Right ventricle myocardium superior (tissue), 1 donor: Measurements from ENCODE around the gene CCDC50. TPM values are rescaled to one million over a fixed set of nuclear protein-coding genes. Genes with fewer than 3 reads are reported as not detected.

Experiments
- ATAC-seq: fragments of 200-7000 bp; cut with Tn5 transposase; one replicate; pipeline ENCODE4 v1.9.1; 2020; ENCODE audit warnings: mild to moderate bottlenecking; ENCODE audit not compliant: poor library complexity
- DNase-seq: peaks from one replicate; pipeline ENCODE4 v3.0.0-alpha.2; 2020
- intact Hi-C: fragments of 100-400 bp; cut with DNase I; formaldehyde crosslinking; loops from one replicate; pipeline ENCODE4 v1.11.2; 2022
- total RNA-seq: library from RNA; stranded (reverse); fragmentation: NEBNext Ultra II Directional; extraction: Animal tissue kit (Norgen Biotek cat#: 25700); gene quantifications from one replicate; pipeline ENCODE4 v1.2.1, GENCODE V29; 2021
- donor health status: DM: no; HTN: yes; CAD: no; lungs with severe emphysema.

The CCDC50 gene
- total RNA-seq, 1 donor from 2014 or later: 50.8 TPM

DNA sequence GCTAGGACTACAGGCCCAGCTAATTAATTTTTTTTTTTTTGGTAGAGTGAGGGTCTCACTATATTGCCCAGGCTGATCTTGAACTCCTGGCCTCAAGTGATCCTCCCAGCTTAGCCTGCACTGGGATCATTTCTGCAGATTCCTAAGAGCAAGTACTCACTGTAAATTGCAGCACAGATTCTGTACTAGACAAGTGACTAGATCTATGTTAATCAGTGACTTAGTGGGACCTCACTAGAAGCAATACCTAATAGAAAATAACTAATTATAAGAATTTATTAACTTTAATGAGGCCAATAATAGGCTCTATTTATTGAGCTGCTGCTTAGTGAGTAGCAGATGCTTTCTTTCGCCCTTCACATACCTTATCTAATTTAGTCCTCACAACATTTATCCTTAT lies 11.8 kb downstream of the CCDC50 start:
- no peak for DNase-seq
- no peak for ATAC-seq
- intact Hi-C loops: no loop called here

DNA sequence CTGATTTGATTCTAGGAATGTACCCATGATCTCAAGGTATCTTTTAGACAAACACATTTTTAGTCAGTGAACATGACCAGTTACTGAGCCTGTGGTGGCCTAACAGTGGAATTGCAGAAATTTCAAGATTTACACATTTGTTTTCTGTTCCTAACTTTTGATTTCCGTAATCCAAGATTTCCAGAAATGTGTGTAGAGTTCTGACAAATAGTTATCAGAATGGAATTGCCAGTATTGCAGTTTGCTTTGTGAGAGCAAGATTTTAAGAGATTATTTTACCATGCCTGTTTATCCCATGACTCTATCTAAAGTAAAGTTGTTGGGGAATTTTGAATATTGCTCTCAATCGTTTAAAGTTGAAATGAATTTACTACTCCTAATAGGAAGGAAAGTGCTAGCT lies 12.8 kb downstream of the CCDC50 start:
- ATAC-seq: no peak
- no peak for DNase-seq
- intact Hi-C loops: no loop called here

DNA sequence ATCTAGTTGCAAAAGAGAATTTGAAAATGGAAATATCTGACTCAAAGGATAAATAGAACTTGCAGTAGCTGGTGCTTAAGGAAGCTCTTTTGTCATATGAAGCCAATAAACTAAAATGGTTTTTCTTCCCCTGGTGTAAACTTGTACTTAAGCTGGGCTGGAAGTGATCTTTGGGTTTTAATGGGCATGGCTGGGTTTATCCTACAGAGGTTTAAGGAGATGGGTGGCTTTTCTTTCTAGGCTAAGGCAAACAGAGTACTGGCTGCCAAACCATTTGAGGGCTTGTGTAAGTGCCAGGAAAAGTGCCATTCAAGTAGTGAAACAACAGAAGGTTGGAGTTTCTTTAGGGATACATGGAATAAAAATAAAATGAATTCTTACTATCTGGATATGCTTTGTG lies 13.2 kb downstream of the CCDC50 start:
- no peak for ATAC-seq

DNA sequence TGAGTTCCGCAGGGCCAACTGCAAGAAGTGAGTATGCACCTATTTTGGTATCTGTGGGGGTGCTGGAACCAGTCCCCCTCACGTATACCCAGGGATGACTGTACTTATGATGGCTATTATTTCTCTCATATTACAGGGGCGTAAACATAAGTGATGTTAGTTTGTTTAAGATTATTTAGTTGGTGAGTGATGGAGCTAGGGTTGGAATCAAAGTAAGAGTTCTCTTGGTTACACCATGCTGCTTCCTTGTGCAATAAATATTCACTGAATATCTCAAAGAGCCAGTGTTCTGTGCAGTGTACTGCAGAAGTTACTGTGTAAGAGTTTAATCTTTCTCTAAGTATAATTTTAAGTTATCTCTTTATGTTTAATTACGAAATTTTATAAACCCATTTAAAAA lies 13.9 kb downstream of the CCDC50 start:
- intact Hi-C loops: no loop called here
- peak; percentile 38 for ATAC-seq

More for the DNA sequence above, 13.2 kb downstream of the CCDC50 start:
- intact Hi-C loops: no loop called here
- DNase-seq: no peak

DNA sequence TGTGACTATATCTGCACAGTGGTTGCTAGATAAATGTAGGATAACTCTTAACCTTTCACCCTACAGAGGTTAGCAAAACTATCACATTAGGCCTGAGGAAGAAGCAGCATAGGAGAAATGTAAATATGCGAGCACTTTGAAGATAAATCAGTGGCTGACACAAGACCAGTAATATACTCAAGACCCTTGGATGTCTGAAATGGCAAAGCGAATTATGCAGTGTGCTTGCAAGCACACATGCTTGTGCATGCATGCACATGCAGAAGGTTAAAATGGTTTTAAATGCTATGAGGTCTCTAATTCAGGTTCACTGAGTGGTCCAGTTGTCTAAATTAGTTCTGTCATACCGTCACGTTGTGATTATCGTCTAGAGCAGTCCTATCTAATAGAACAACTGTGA lies 14.7 kb downstream of the CCDC50 start:
- intact Hi-C loops: no loop called here
- no peak for DNase-seq
- no peak for ATAC-seq

More for the DNA sequence above, 13.9 kb downstream of the CCDC50 start:
- DNase-seq: no peak

DNA sequence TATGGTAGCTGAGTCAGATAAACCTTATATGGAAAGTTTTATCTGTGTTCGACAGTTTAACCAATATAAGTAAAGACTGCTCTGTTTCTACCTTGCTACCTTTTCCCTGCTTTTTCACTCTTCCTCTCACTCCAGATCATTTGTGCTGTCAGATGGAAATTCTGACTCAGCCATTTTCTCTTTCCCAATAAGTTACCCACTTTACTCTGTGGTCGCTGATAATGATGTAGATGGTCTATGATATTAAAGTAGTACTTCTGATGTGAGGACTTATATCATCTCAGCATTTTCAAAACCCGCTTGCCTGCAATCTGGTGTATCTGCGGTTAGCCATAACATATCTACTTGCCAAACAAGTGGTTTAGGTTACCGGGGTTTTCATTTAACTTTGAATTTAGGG lies 16.1 kb downstream of the CCDC50 start:
- ATAC-seq: no peak
- intact Hi-C loops: no loop called here
- DNase-seq: no peak

DNA sequence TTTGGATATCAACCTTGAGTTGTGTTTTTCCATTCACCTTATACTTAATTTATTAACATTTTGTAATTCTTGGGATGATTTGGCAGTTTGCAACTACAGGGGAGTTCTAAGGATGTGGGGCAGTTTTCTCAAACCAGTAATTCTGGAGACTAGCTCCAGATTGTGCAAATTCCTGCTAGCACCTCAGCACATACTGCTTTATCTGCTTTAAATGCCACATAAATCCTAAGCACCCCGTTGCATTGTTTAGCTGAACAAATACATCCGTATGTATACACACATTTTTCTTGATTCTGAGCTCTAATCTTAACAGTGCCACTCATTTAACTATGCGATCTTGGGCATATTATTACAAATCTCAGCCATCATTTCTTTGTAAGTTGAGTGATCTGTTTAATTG lies 18.0 kb downstream of the CCDC50 start:
- ATAC-seq (no peak), DNase-seq (no peak)
- intact Hi-C loops: no loop called here

DNA sequence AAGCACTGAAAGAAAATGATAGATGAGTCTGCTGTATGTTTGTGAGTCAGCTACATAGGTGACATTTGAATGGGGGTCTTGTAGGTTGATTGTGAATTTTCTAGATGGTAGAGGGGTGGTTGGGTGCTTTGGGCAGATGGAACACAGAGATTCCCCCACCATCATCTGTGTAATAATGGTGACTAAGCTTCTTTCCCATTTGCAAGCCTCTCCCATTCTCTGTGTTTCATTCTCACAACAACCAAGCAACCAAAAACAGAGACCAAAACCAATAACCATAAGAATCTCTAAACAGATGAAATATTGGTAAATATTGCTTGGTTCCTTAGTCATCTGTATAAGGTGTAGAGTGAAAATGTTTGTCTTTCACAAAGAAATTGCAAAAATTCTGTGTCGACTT lies 18.9 kb downstream of the CCDC50 start:
- intact Hi-C loops: no loop called here
- ATAC-seq (no peak), DNase-seq (no peak)

DNA sequence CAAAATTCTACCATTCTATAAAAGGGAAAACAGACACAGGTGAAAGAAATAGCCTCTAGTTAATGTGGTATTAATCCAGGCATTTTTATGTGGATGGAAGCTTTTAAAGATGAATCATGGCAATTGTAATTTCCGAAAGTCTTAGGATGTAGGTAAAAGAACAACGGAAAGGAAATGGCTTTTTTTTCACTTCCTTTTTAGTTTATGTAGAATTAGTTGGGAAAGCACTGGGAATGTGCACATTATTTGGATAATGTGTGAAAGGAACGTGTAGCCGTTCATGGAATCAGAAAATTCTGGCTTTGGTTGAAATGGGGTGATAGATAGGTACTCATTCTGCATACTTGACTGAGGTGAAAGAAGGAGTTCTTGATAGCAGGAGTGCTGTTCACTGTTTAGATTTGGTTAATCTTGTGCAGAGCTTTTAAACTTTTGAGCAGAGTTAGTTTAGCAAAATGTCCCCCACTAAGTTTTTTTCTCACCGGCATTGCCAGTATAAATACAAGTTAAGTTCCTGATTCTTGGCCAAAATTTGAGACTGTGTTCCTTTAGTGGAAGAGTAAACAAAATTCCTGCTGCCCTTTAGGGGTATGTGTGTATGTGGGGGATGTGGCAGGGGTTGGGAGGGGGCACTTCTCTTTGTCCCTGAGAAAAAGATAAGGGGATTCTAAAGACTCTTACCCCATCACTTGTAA lies 21.3 kb downstream of the CCDC50 start:
- ATAC-seq (no peak), DNase-seq (no peak)
- intact Hi-C loops: no loop called here

DNA sequence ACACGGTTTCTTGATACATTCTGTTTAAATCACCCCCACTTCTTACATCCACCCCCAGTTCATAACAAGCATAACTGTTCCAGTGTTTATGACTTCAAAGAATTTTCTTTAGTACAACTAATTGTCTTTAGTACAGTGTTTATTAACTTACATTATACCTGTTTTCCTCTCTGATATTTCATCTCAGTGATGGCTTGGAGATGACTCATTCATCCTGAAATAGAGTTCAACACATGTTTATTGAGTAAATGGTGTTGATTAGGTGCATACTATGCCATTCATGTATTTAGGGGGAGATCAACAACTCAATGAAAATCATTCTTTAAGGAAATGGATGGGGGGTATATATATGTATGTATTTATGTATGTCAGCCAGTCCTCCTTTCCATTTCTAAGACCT lies 22.8 kb downstream of the CCDC50 start:
- DNase-seq: no peak
- no peak for ATAC-seq
- intact Hi-C loops: no loop called here

DNA sequence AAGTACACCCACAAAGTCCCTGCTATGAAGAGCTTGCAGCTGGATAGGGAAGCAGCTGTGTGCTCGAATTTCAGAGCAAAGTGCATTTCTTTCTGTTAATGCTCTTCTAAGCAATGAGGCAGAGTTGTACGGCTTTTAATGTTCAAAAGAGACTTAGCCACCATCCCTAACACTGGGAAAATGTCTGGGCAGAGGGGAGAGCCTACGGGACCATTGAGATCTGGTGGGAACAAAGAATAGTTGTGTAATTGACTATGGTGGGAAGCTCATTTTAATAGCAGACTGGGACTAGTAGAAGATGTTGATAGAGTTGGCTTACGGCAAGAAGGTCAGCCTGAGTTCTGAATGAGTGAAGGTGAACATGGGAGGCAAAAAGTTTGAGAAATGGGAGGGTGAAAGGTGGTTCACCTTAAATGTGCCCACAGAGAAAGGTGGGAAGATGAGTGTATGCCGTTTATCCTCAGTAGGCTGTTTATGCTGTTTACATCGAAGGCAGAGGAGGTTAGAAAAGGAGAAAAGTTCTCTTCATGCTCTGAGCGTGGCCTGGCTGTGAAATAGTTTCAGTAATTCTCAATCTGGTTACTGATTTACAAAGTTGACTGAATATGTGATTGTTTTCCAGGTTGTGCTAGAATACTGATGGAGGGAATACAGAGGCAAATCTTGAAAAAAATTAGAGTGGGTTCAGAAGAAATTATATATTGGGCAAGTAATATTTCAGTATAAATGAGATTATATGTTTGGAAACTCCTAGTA lies 24.0 kb downstream of the CCDC50 start:
- no peak for DNase-seq
- ATAC-seq: no peak
- intact Hi-C loops: no loop called here

DNA sequence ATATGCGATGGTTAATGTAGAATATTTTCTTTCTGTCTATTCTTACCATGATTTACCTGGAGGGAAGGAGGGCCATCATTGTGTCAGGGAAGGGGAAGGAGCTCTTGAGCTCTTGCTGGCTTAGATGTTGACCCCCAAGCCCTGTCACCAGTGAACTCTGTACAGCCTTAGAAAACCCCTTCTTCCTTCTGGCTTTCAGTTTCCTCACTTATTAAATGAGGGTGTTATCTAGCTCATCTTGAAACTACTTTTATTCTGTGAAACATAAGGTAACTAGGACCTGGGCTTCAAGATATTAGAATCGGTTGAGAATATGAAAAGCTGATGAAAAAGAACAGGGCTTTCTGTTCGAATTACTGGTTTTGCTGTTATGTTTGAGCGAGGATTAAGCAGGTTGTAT lies 26.2 kb downstream of the CCDC50 start:
- intact Hi-C loops: no loop called here
- DNase-seq: no peak
- ATAC-seq: no peak

DNA sequence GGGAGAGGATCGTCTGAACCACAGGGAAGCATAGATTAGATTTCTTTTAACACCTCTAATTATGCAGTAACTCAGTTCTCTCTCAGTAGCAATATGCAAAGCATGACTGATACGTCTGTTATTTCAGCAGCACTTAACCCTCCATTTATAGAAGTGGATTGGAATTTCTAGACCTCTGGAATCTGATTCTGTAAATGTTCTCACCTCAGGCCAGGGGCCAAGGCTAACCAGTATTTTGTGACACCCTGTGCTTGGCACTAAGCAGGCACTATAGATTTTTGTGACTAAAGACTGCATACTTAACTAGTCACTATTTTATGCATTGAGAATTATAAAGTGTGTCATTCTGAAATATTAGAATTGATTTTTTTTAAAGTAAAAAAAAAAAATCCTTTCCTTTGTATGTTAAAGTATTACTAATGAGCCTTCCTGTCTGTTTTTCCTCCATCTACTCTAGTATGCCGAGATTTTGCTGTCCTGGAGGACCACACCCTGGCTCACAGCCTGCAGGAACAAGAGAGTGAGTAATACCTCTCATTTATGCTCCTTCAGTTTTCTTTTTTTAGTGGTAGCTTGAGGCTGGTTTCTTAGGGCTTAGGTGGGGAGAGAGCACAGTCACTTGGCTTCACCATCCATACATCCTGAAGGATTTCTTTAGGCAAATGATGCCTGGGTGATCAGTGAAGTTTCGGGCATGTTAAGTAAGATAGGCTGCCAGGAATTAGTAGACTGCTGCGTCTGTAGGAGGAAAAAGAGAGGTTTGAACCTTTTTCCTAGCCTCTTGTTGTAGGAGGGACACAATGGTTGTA lies 27.6 kb downstream of the CCDC50 start:
- intact Hi-C loops: no loop called here
- ATAC-seq: peak; percentile 83
- peak; percentile 55 for DNase-seq

DNA sequence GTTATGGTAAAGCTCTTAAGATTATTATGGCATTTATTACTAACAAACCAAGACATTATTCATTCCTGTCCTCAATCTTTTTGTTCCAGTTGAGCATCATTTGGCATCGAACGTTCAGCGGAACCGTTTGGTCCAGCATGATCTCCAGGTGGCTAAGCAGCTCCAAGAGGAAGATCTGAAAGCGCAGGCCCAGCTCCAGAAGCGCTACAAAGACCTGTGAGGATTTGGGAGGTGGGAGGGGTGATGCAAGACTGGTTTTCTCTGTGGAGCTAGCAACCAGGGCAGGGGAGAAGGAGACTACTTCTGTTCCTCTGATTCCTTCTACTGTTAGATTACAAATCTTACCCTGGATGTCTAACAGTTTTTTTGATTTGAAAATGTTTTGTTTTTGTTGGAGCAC lies 28.7 kb downstream of the CCDC50 start:
- DNase-seq: no peak
- no peak for ATAC-seq
- intact Hi-C loops: no loop called here

DNA sequence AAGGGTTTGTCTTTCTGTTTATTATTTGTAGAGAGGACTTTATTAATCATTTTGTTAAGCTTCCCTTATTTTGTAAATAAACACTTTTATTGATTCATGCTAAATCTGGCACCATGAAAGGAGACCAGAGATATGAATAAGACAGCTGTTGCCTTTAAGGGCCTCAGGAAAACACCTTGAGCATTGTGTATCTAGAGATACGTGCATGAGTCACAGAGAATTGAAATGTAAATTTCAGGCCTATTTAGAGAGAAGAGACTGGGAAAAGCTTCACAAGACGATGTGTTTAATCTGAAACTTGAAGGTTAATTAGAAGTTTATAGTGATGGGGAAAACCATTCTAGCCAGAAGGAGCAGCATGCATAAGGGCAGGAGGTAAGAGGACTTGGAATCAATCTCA lies 29.7 kb downstream of the CCDC50 start:
- DNase-seq (no peak), ATAC-seq (no peak)
- intact Hi-C loops: no loop called here

DNA sequence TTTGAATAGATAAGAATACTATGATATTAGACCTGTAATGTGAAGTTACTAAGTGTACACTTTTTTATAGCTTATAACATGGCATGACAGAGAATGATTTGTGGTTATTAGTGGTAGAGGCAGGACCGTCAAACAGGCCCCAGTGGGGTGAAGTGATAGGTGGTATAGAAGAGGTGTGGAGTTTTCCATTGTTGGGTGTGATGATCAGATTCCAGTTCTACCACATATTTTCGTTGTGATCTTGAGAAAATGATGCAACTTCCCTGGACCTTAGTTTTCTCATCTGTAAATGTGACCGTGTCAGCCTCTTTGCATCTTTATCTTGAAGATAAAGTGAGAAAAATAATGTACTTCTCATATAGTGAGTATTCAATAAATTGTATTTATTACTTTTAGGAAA lies 31.4 kb downstream of the CCDC50 start:
- intact Hi-C loops: no loop called here
- DNase-seq (no peak), ATAC-seq (no peak)

DNA sequence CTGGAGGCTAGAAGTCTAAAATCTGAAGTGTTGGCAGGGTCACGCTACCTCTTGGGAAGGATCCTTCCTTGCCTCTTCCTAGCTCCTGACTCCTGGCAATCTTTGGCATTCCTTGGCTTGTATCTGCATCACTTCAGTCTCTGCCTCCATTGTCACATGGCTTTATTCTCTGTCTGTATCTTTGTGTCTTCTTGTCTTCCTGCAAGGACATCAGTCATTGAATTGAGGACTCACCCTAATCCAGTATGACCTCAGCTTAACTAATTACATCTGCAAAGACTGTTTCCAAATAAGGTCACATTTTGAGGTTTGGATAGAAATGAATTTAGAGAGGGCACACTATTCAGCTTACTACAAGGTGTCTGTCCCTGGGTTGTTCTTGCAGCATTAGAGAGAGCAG lies 32.3 kb downstream of the CCDC50 start:
- intact Hi-C loops: no loop called here
- DNase-seq: no peak
- ATAC-seq: no peak

DNA sequence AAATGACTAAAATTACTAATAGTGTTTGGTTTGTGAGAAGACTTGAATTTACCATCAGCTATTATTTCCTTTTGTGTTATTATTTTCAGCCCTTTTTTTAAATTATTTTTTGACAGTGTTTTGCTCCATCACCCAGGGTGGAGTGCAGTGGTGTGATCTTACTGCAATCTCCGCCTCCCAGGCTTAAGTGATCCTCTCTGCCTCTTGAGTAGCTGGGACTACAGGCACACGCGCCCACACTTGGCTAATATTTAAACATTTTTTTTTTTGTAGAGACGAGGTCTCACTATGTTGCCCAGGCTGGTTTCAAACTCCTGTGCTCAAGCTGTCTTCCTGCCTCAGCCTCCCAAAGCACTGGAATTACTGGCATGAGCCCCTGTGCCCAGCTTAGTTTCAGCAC lies 32.8 kb downstream of the CCDC50 start:
- ATAC-seq: no peak
- DNase-seq: no peak
- intact Hi-C loops: no loop called here

DNA sequence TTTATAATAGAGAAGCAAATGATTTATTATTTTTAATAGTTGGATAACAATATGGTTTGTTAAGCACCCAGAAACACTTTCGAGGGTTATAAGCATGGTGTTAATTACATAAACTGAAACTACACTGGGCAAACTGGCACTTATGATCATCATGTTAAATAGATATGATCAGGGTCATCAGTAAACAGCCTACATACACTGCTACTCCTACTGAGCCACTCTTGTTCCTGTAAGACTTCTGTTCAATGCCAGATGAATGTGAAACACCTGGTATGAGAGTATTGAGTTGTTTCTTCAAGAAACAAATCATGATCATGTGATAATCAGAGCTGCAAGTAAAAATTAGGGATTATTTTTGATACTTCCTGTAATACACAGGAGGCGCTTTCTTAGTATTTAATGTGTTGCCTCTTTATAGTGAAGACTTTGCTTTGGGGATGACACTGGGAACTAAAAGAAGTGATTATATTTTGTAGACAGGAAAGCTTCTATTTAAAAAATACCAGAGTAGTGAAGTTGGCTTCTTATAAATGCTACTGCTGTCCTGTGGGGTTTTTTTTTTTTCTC lies 33.4 kb downstream of the CCDC50 start:
- intact Hi-C loops: no loop called here
- ATAC-seq (no peak), DNase-seq (no peak)
